H9 (cell line): ENCODE results near the gene DNAJB6. TPM values are rescaled to one million over a fixed set of nuclear protein-coding genes. Genes with fewer than 3 reads are reported as not detected.
A peak's percentile ranks its signal among the peaks of the same experiment; 100 is the strongest.

Experiments used
- DNase-seq: peaks from one replicate; pipeline ENCODE4 v3.0.0-alpha.2; 2017
- H2AFZ ChIP-seq: one replicate; pipeline ENCODE4 v1.6.1; 2013; ENCODE audit warnings: mild to moderate bottlenecking, low read length, control low read depth, moderate library complexity
- H2AK5ac ChIP-seq: 2 replicates; pipeline ENCODE4 v1.6.1; 2013; ENCODE audit warnings: low read length, control low read depth, mixed read lengths; ENCODE audit not compliant: insufficient read length
- H2BK120ac ChIP-seq: one replicate; pipeline ENCODE4 v1.6.1; 2013; ENCODE audit warnings: low read depth, mild to moderate bottlenecking, low read length, control low read depth, inconsistent platforms; ENCODE audit not compliant: poor library complexity, severe bottlenecking
- H2BK12ac ChIP-seq: 2 replicates; pipeline ENCODE4 v1.6.1; 2013; ENCODE audit warnings: low read length, control low read depth, mixed read lengths, low read depth; ENCODE audit not compliant: insufficient read length
- H2BK15ac ChIP-seq: 2 replicates; pipeline ENCODE4 v1.6.1; 2013; ENCODE audit warnings: low read depth, low read length, control low read depth
- H2BK20ac ChIP-seq: one replicate; pipeline ENCODE4 v1.6.1; 2013; ENCODE audit warnings: low read depth, mild to moderate bottlenecking, low read length, control low read depth, inconsistent platforms; ENCODE audit not compliant: poor library complexity, severe bottlenecking
- H2BK5ac ChIP-seq: 2 replicates; pipeline ENCODE4 v1.6.1; 2013; ENCODE audit warnings: low read length, control low read depth, mixed read lengths; ENCODE audit not compliant: insufficient read length
- H3K14ac ChIP-seq: 2 replicates; pipeline ENCODE4 v1.6.1; 2013; ENCODE audit warnings: low read length, control low read depth; ENCODE audit not compliant: insufficient read depth
- H3K18ac ChIP-seq: 2 replicates; pipeline ENCODE4 v1.6.1; 2013; ENCODE audit warnings: low read depth, mild to moderate bottlenecking, mixed read lengths, low read length, control low read depth; ENCODE audit not compliant: insufficient read length
- H3K23ac ChIP-seq: 2 replicates; pipeline ENCODE4 v1.6.1; 2013; ENCODE audit warnings: low read length, control low read depth, mixed read lengths, low read depth; ENCODE audit not compliant: insufficient read length
- H3K23me2 ChIP-seq: 2 replicates; pipeline ENCODE4 v1.6.1; 2013; ENCODE audit warnings: low read depth, mild to moderate bottlenecking, mixed read lengths, low read length, control low read depth; ENCODE audit not compliant: insufficient read length, poor library complexity, severe bottlenecking
- H3K27ac ChIP-seq: 2 replicates; pipeline ENCODE4 v1.5.1; 2013; ENCODE audit warnings: low read length, control low read depth, mixed read lengths, low read depth; ENCODE audit not compliant: insufficient read length
- H3K27me3 ChIP-seq: 2 replicates; pipeline ENCODE4 v1.6.1; 2013; ENCODE audit warnings: low read length, control low read depth, inconsistent platforms; ENCODE audit not compliant: insufficient read depth
- H3K4ac ChIP-seq: 2 replicates; pipeline ENCODE4 v1.6.1; 2013; ENCODE audit warnings: low read depth, mild to moderate bottlenecking, control low read depth, inconsistent platforms, low read length, moderate library complexity
- H3K4me1 ChIP-seq: 2 replicates; pipeline ENCODE4 v1.6.1; 2013; ENCODE audit warnings: low read length, control low read depth, inconsistent platforms; ENCODE audit not compliant: insufficient read depth
- H3K4me2 ChIP-seq: 2 replicates; pipeline ENCODE4 v1.6.1; 2013; ENCODE audit warnings: low read length, control low read depth, mixed read lengths; ENCODE audit not compliant: insufficient read length, insufficient read depth
- H3K56ac ChIP-seq: 2 replicates; pipeline ENCODE4 v1.6.1; 2013; ENCODE audit warnings: low read depth, mild to moderate bottlenecking, mixed read lengths, low read length, control low read depth; ENCODE audit not compliant: insufficient read length
- H3K79me1 ChIP-seq: 2 replicates; pipeline ENCODE4 v1.6.1; 2013; ENCODE audit warnings: low read depth, mild to moderate bottlenecking, moderate library complexity, low read length, control low read depth, inconsistent platforms; ENCODE audit not compliant: insufficient read depth, poor library complexity, severe bottlenecking
- H3K79me2 ChIP-seq: 2 replicates; pipeline ENCODE4 v1.6.1; 2013; ENCODE audit warnings: low read length, control low read depth, inconsistent platforms; ENCODE audit not compliant: insufficient read depth
- H3K9ac ChIP-seq: 2 replicates; pipeline ENCODE4 v1.6.1; 2013; ENCODE audit warnings: low read length, control low read depth, mixed read lengths; ENCODE audit not compliant: insufficient read length; ENCODE audit errors: extremely low read depth
- H3K9me3 ChIP-seq: one replicate; pipeline ENCODE4 v1.6.1; 2013; ENCODE audit warnings: low read depth, low read length, inconsistent platforms; ENCODE audit not compliant: control insufficient read depth
- H3T11ph ChIP-seq: one replicate; pipeline ENCODE4 v1.6.1; 2013; ENCODE audit warnings: mild to moderate bottlenecking, low read length, control low read depth, inconsistent platforms
- H4K20me1 ChIP-seq: one replicate; pipeline ENCODE4 v1.6.1; 2013; ENCODE audit not compliant: control insufficient read depth, insufficient read length, insufficient read depth
- H4K5ac ChIP-seq: 2 replicates; pipeline ENCODE4 v1.6.1; 2013; ENCODE audit warnings: low read depth, mild to moderate bottlenecking, mixed read lengths, low read length, control low read depth; ENCODE audit not compliant: insufficient read length
- H4K8ac ChIP-seq: replicated peaks from 2 replicates; pipeline ENCODE4 v1.6.1; 2013; ENCODE audit warnings: low read length, control low read depth, mixed read lengths, low read depth; ENCODE audit not compliant: insufficient read length
- H4K91ac ChIP-seq: 2 replicates; pipeline ENCODE4 v1.6.1; 2013; ENCODE audit warnings: low read depth, mild to moderate bottlenecking, moderate library complexity, mixed read lengths, low read length, control low read depth; ENCODE audit not compliant: insufficient read length
- H3K27ac Mint-ChIP-seq, 3 experiments: 2 replicates in 2 of 3; 3 replicates in 1 of 3; pipeline ENCODE4 v1.8.0; 2020 to 2021; ENCODE audit warnings: mixed read lengths in 3 of 3, mild to moderate bottlenecking in 1 of 3, moderate library complexity in 1 of 3
- H3K27me3 Mint-ChIP-seq: 2 replicates; pipeline ENCODE4 v1.8.0; 2021; ENCODE audit warnings: low read depth, mild to moderate bottlenecking, moderate library complexity, mixed read lengths
- H3K36me3 Mint-ChIP-seq, 3 experiments: 2 replicates in 2 of 3; 3 replicates in 1 of 3; pipeline ENCODE4 v1.8.0; 2020 to 2021; ENCODE audit warnings: low read depth in 3 of 3, mixed read lengths in 3 of 3; ENCODE audit not compliant: insufficient read depth in 1 of 3
- H3K4me1 Mint-ChIP-seq, 2 experiments: 2 replicates each; pipeline ENCODE4 v1.8.0; 2020; ENCODE audit warnings: mixed read lengths in 2 of 2
- H3K4me3 Mint-ChIP-seq, 2 experiments: 2 replicates in 1 of 2; 3 replicates in 1 of 2; pipeline ENCODE4 v1.8.0; 2020 to 2021; ENCODE audit warnings: mild to moderate bottlenecking in 2 of 2, mixed read lengths in 2 of 2, moderate library complexity in 1 of 2
- H3K9me3 Mint-ChIP-seq, 2 experiments: 2 replicates in 1 of 2; 3 replicates in 1 of 2; pipeline ENCODE4 v1.8.0; 2020; ENCODE audit warnings: mild to moderate bottlenecking in 2 of 2, mixed read lengths in 2 of 2, moderate library complexity in 1 of 2
- CTCF ChIP-seq: fragments of 200-600 bp; sonication (generic); conservative IDR thresholded peaks from 3 replicates; pipeline ENCODE4 v1.8.0; 2021; ENCODE audit warnings: antibody characterized with exemption, mild to moderate bottlenecking
- WGBS: extraction: QIAGEN DNeasy Blood & Tissue Kit; methylation state at CpG from one replicate; pipeline ENCODE4 v1.1.7; 2013; ENCODE audit warnings: missing lambda C conversion rate, low lambda C conversion rate, mixed read lengths; ENCODE audit not compliant: insufficient read length; ENCODE audit errors: extremely low coverage; 5-methylcytosine and 5-hydroxymethylcytosine counted together
- total RNA-seq: library from RNA; stranded (reverse); gene quantifications from 2 replicates; pipeline ENCODE4 v1.2.1, GENCODE V29; 2021

DNAJB6 gene
- total RNA-seq, 1 experiment from 2014 or later = 215 TPM

- Histone ChIP-seq H3K4me1 (no peaks in the 10 kb centered on the region; the same call in 1 of the 2 replicates), H4K91ac (no peak overlapping the region), H3K79me1 (peaks cover 7% of the 10 kb centered on the region), H2BK12ac (no peak overlapping the region), H3K79me2 (peaks cover 72% of the 10 kb centered on the region), H4K8ac (no peak overlapping the region), H3K27ac (no peak overlapping the region), H3K56ac (no peak overlapping the region), H3K9me3 (no peaks in the 10 kb centered on the region), H2AFZ (no peak overlapping the region), H2AK5ac (no peak overlapping the region), H2BK20ac (no peak overlapping the region), H2BK120ac (no peak overlapping the region), H3K4ac (no peak overlapping the region), H3K27me3 (no peaks in the 10 kb centered on the region), H2BK15ac (no peak overlapping the region), H3K9ac (no peak overlapping the region), H4K5ac (no peak overlapping the region), H3K4me2 (no peak overlapping the region), H3K23me2 (no peaks in the 10 kb centered on the region), H4K20me1 (no peaks in the 10 kb centered on the region), H3K18ac (no peak overlapping the region), H3K14ac (no peak overlapping the region), H3K23ac (no peak overlapping the region), H3T11ph (no peak overlapping the region), H2BK5ac (no peak overlapping the region)
- WGBS = no CpG with 5 or more reads among the region's 7 CpGs
- peak overlapping the region in 2 of 3 experiments; percentile 50 to 74; a peak in 3 of 7 replicates for H3K27ac Mint-ChIP-seq
- DNase-seq = no peak
- no peaks in the 10 kb centered on the region for H3K9me3 Mint-ChIP-seq
- no peak for TF ChIP-seq CTCF
- H3K27me3 Mint-ChIP-seq = no peaks in the 10 kb centered on the region
- H3K4me1 Mint-ChIP-seq = peaks cover under 1 to 14% of the 10 kb centered on the region in 2 experiments
- H3K4me3 Mint-ChIP-seq = no peak overlapping the region
- peaks cover 72 to 90% (median 90%) of the 10 kb centered on the region in 3 experiments for H3K36me3 Mint-ChIP-seq
Measured at GRCh38 chr7:157368955-157369354, 32.2 kb downstream of the DNAJB6 start.
